Measurements from ENCODE around the gene MRPS26. TPM values are rescaled to one million over a fixed set of nuclear protein-coding genes. Genes with fewer than 3 reads are reported as not detected.

MRPS26 gene
- total and polyA plus RNA-seq, 2 of the 13 experiments (the other 11 are each of a cell fraction or from before 2014, with no cell fraction given), result 89.8 to 187 TPM

GRCh38 chr20:3003416-3003815, 42.4 kb upstream of the MRPS26 start (continued):
- no peak for TF ChIP-seq ZNF687 (CRISPR knock-in tag; IDR thresholded peaks at IDR 0.05)
- TF ChIP-seq RFXAP (CRISPR knock-in tag; IDR thresholded peaks at IDR 0.05; ENCODE audit: borderline replicate concordance), result no peak
- TF ChIP-seq ZBTB39 (CRISPR knock-in tag; IDR thresholded peaks at IDR 0.05), result no peak
- no peak for TF ChIP-seq ZBTB49 (CRISPR knock-in tag; IDR thresholded peaks at IDR 0.05; ENCODE audit: borderline replicate concordance)
- TF ChIP-seq THYN1 (CRISPR knock-in tag; IDR thresholded peaks at IDR 0.05; ENCODE audit: borderline replicate concordance, low read depth), result no peak
- no peak for TF ChIP-seq NCOA1 (CRISPR knock-in tag; IDR thresholded peaks at IDR 0.05)
- no peak for TF ChIP-seq CTCF (CRISPR knock-in tag; IDR thresholded peaks at IDR 0.05)
- no peak for TF ChIP-seq ZUFSP (CRISPR knock-in tag; IDR thresholded peaks at IDR 0.05; ENCODE audit: borderline replicate concordance)
- TF ChIP-seq ZKSCAN1 (IDR thresholded peaks at IDR 0.05; ENCODE audit: low read length), result no peak
- no peak for TF ChIP-seq ZNF276 (CRISPR knock-in tag; IDR thresholded peaks at IDR 0.05; ENCODE audit: low read depth)
- no peak for TF ChIP-seq MTF2 (CRISPR knock-in tag; IDR thresholded peaks at IDR 0.05; ENCODE audit: borderline replicate concordance)
- TF ChIP-seq POLR2AphosphoS2 (IDR thresholded peaks at IDR 0.05; ENCODE audit: low read depth, low read length), result no peak
